Effector CD4-positive, alpha-beta T cell (primary cell): ENCODE measurements around the gene NELL1.

Source experiments
- DNase-seq: peaks from one replicate; pipeline ENCODE4 v3.0.0-alpha.2; 2020

The NELL1 gene

DNA sequence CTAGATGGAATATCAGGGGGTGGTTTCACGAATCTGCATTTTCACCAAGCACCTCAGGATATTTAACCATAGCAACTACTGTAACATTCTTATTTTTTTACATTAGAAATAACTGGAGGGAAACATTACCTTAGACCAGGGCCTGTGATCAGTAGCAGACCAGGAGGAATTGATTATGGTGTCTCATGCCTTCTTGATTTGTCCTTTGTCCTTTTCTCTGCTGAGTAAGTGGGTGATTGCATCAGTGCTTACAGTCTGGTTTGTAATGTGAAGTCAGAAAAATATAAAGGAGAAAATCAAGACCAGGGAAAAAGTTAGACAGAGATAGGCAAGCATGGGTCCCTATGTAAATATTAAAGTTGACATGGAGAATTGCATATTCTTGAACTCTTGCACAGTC lies 703.3 kb downstream of the NELL1 start:
- DNase-seq, result no peak

DNA sequence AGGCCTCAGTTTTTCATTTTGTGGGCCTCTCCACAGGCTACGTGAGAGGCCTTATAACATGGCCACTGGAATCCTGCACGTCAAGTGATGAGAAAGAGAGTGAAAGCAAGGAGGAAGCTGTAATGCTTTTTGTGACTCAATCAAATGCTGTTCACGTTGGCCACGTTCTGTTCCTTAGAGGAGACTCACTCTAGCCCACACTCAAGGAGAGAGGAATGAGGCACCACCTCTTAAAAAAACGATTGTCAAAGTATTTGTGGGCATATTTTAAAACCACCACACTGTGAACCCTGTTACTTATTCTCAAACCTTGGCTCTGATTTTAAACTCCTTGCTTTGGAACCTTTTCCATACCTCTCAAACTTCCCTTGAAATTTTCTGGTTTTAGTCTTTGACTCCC lies 705.0 kb downstream of the NELL1 start:
- DNase-seq, result no peak

GRCh38 chr11:21385669-21386440 lies 716.5 kb downstream of the NELL1 start:
- no peak for DNase-seq

DNA sequence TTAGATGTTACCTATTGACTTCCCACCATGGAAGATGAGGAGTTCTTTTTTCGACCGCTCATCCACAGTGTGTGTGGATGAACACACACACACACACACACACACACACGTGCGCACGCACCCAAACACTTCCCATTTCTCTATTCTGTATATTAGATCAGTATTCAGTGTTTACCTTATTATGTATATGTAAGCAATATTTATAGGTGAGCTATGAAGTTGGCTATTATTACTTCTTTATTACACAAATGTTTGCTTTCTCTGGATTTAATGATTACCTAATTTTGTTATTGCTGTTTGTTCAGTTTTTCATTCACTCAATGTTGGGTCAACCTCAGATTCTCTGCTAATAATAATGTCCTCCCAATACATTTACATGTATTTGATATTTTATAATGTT lies 721.0 kb downstream of the NELL1 start:
- DNase-seq, result no peak

- DNase-seq, result no peak
These were observed 727.1 kb downstream of the NELL1 start for GRCh38 chr11:21396342-21397008.

DNA sequence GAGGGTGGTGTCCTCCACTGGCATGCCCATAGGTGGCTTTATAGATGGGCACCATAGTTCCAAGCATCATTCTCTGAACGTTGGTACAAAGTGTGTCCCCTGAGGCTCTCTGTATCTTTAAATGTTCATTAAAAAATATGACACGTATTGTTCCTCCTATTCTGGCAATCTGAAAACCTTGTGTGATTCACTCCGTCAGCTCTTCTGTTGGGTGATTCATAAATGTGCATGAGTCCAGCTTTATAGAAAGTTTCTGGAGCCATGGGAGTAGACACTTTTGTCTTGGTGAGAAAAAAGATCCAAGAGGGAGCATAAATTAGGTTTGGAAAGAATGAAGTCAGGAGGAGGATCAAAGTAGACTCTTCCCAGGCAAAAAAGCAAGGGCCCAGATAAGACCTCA lies 728.8 kb downstream of the NELL1 start:
- DNase-seq, result no peak

DNA sequence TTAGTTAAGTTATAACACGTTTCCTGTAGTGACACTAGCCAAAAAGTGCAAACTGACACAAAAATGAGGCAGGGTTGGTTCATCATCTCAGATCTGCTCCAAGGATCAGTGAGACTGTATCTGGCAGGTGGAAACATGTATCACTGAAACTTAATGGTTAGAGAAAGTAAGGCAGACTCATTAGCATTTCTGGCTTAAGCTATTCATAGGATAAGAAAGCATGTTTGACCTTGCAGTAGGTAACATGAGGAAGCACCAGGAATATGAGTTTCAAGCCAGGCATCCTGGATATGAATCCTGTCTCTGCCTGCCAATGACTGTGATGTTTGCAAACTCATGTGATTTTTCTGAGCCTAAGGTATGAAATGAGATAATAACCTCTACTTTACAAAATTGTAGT lies 732.1 kb downstream of the NELL1 start:
- no peak for DNase-seq

GRCh38 chr11:21402274-21402673 lies 732.9 kb downstream of the NELL1 start:
- DNase-seq, result no peak

DNA sequence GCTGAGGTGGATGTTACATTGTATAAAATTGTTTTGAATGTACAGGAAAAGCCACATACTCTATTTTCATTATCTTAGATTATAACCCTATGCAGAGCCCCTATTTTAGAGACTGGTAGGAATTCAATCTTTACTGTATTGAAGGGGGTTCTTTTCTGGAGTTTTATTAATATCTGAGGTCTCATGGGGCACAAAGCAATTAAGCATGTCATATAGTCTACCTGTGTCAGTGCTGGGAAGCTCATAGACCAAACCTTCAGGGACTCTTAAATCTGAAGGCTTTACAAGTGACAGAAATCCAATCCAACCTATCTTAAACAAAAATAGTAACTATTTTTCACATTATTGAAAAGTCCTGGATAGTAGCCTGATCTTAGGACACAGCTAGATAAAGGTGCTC lies 733.7 kb downstream of the NELL1 start:
- DNase-seq, result no peak

DNA sequence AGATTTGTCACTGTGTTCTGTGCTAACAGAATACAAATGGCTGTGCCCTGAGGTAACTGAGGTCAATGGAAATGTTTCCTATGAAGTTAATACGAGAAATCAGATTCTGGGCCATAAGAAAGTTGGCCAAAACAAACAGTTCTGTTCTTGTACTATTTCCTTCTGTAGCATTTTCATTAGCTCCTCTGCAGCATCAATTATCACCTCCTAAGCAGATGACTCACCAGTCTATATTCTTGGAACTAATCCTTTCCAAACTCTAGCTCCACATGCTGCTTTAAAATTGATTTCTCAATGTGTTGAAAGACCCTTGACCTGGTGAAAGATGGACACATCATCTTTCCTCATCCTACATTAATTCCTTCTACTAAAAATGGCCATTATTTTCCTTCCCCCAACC lies 736.0 kb downstream of the NELL1 start:
- no peak for DNase-seq

- DNase-seq, result no peak
These were observed 741.1 kb downstream of the NELL1 start for GRCh38 chr11:21410513-21410912.

DNA sequence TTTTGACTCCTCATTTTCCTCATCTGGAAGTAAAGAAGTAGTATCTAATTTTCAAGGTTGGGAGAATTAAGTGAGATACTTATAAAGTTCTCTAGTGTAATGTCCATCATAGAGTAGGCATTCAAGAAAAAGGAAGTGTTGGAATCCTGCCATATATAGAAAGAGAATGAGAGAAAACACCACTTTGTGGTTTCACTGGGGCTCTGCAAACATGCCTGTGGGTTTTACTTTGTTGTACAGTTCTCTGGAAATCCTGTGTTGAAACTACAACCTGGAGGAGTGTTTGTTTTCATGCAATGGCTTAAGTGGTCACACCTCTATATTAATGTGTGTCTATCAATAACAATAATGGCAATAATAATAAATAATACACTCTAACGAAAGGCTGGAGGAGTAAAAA lies 741.7 kb downstream of the NELL1 start:
- DNase-seq, result no peak

DNA sequence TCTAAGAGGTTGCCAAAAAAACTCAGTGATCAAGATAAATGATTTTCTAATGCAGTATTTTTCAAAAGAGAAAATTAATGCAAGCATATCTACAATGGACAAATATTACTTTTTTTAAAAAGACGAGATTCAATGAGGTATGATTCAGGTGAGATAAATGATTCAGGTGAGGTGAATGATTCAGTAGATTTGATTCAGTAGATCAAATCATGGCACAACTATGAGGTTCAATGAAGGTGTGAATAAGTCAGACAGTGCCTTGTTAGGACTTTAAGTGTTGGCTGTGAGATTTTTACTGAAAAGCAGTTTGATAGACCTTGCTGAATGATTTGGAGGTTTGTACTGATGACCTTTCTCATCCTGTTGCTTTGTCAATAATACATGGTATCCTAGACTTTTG lies 742.2 kb downstream of the NELL1 start:
- no peak for DNase-seq

- DNase-seq, result no peak
These were observed 743.4 kb downstream of the NELL1 start for GRCh38 chr11:21412652-21413383.

GRCh38 chr11:21414953-21415352 lies 745.6 kb downstream of the NELL1 start:
- DNase-seq, result no peak

GRCh38 chr11:21415606-21416005 lies 746.2 kb downstream of the NELL1 start:
- DNase-seq, result no peak

DNA sequence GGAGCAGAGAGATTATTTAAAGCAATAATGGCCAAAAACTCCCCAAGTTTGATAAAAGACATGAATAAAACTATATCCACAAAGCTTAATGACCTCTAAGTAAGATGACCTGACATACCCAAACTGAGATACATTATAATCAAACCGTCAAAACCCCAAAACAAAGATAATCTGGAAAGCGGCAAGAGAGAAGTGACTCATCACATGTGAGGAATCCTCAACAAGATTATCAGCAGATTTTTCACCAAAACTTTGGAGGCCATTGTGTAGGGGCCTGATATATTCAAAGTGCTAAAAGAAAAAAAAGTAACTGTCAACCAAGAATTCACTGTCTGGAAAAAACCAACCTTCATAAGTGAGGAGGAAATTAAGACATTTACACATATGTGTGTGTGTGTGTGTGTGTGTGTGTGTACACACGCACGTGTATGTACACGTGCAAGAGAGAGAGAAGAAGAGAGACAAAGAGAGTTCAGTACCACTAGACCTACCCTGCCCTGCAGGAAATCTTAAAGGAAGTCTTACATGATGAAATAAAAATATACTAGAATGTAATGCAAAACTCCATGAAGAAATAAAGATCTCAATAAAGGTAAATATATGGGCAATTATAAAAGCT lies 752.4 kb downstream of the NELL1 start:
- DNase-seq, result no peak

DNA sequence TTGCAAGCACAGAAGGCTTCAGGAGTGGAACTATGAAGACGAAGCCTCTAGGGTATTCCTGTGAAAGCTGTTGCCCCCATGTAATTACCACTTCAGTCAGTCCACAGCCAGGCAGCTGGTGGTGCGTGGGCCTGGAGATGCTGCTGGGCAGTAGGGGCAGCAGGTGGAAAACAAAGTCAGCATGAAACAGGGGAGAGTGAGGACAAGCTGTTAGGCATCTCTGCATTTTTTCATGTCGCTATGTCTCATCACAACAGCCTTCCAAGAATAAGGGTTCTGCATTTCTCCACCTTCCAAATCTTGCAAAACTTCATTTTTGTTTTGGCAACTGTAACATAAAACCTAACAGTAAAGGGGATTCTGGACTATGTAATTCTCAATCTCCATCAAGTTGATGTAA lies 757.5 kb downstream of the NELL1 start:
- no peak for DNase-seq

- no peak for DNase-seq
These were observed 758.3 kb downstream of the NELL1 start for GRCh38 chr11:21427726-21428125.

- no peak for DNase-seq
These were observed 759.4 kb downstream of the NELL1 start for GRCh38 chr11:21428796-21429195.

- DNase-seq, result no peak
These were observed 760.0 kb downstream of the NELL1 start for GRCh38 chr11:21429401-21429800.

GRCh38 chr11:21430537-21430936 lies 761.2 kb downstream of the NELL1 start:
- DNase-seq, result no peak

- no peak for DNase-seq
These were observed 777.7 kb downstream of the NELL1 start for GRCh38 chr11:21446939-21447590.
